Psoas muscle (tissue), 8 donors: Measurements from ENCODE around the gene RFC5. TPM values are rescaled to one million over a fixed set of nuclear protein-coding genes. Genes with fewer than 3 reads are reported as not detected.

ENCODE experiments used
- ATAC-seq, 4 donors: fragments of 200-7000 bp; cut with Tn5 transposase; one replicate each; pipeline ENCODE4 v1.9.1; 2020; ENCODE audit warnings: moderate library complexity in 3 of 4, mild to moderate bottlenecking in 2 of 4
- DNase-seq, 2 donors: peaks; one replicate each; pipeline ENCODE4 v3.0.0-alpha.2; 2020
- H3K27ac ChIP-seq: fragments of 200-600 bp; one replicate; pipeline ENCODE4 v1.8.0; 2022
- H3K27me3 ChIP-seq, 3 donors: fragments of 200-600 bp in 1 of 3; one replicate each; pipeline versions ENCODE4 v1.6.1 to v1.8.0; 2013 to 2022; ENCODE audit warnings: low read length in 2 of 3, mild to moderate bottlenecking in 2 of 3, moderate library complexity in 1 of 3; ENCODE audit not compliant: insufficient read depth in 3 of 3
- H3K36me3 ChIP-seq, 2 donors: fragments of 200-600 bp in 1 of 2; one replicate each; pipeline versions ENCODE4 v1.6.1 to v1.8.0; 2013 to 2022; ENCODE audit warnings: low read depth in 1 of 2, mild to moderate bottlenecking in 1 of 2, moderate library complexity in 1 of 2; ENCODE audit not compliant: insufficient read depth in 1 of 2
- H3K4me1 ChIP-seq: fragments of 200-600 bp; one replicate; pipeline ENCODE4 v1.8.0; 2022
- H3K4me3 ChIP-seq: fragments of 200-600 bp; one replicate; pipeline ENCODE4 v1.8.0; 2022; ENCODE audit warnings: mild to moderate bottlenecking
- H3K9me3 ChIP-seq: fragments of 200-600 bp; one replicate; pipeline ENCODE4 v1.8.0; 2022
- WGBS, 3 donors: extraction: QIAGEN DNeasy Blood & Tissue Kit; methylation state at CpG; one replicate each; pipeline versions ENCODE4 v1.1.6 to v1.1.7; 2013; 5-methylcytosine and 5-hydroxymethylcytosine counted together
- intact Hi-C, 2 donors: fragments of 100-400 bp; cut with DNase I; formaldehyde crosslinking; loops; one replicate each; pipeline versions ENCODE4 v1.11.0 to v1.14.2; 2022
- polyA plus RNA-seq, 3 donors: library from polyadenylated mRNA; stranded (reverse); fragments of 200-250 nt; gene quantifications; one replicate each; pipeline ENCODE4 v1.2.3, GENCODE V29; 2013
- total RNA-seq, 4 donors: library from RNA; stranded (reverse); fragmentation: NEBNext Ultra II Directional in 2 of 4; extraction: Animal tissue kit (Norgen Biotek cat#: 25700) in 2 of 4; gene quantifications; one replicate each; pipeline versions ENCODE4 v1.2.1 to v1.2.4, GENCODE V29; 2021 to 2023
- TF ChIP-seq, protein P1 (sequence below): fragments of 200-600 bp; IDR thresholded peaks from one replicate; pipeline ENCODE4 v1.8.0; 2022; ENCODE audit warnings: antibody characterized with exemption
- donor health status: healthy with polysubstance abuse.
- donor health status: DM: no; HTN: no; CAD: no; lungs with moderate emphysema.
- donor health status: Bipolar disorder and iron deficiency.
- donor health status: healthy.
- donor health status: DM: yes; HTN: yes; CAD: no.
- donor health status: DM: no; HTN: no; CAD: no.
- donor health status: DM: no; HTN: no; CAD: no.
- donor health status: DM: yes; HTN: yes; CAD: no.

The RFC5 gene
- total and polyA plus RNA-seq, 7 donors, result 2.2 to 8.5 (median 3.8) TPM

DNA sequence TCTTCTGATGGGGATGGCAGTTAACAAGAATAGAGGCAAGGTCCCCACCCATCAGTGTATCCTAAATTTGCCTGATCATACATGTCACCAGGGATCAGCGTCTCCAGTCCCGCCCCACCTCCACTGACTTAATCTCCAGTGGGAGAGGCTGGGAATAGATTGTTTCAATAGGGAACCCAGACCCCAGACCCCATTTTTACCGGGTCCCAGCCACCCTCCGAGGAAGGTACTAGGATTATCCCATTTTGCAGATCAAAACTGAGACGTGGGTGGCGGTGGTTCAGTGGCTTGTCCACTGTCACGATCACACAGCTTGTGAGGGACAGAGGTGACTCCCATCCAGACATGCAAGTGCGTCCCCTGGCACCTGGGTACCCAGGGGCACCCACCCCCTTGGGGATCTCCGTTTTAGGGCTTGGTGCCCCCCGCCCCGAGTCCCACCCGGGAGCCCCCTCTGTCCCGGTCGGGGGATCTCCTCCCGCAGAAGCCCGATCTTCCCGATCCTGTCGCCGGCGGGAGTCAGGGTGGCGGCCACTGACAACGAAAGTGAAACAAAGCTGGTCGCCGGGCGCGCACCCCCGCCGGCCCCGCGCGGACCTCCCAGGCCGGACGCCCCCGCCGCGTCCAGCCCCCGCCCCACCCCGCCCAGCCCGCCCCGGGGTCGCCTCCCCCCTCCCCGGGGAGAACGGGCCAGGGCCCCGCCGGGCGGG is 44.0 kb downstream of the RFC5 start:
- Histone ChIP-seq H3K4me1 (peaks cover 28% of the 10 kb centered on the region), H3K4me3 (peak overlapping the region; percentile 96), H3K27me3 (no peaks in the 10 kb centered on the region), H3K36me3 (no peaks in the 10 kb centered on the region), H3K9me3 (no peaks in the 10 kb centered on the region), H3K27ac (peak overlapping the region; percentile 98)
- intact Hi-C loops, result loop anchor here (5.0 kb wide), 1 partner anchor 42 kb away; the partner anchor contains the start of gene VSIG10 (in 2 of the 2)
- WGBS, 3 donors, result 1 to 2% (median 1%) methylated on average over 19 to 44 of the region's 46 CpGs
- TF ChIP-seq, protein P1, sequence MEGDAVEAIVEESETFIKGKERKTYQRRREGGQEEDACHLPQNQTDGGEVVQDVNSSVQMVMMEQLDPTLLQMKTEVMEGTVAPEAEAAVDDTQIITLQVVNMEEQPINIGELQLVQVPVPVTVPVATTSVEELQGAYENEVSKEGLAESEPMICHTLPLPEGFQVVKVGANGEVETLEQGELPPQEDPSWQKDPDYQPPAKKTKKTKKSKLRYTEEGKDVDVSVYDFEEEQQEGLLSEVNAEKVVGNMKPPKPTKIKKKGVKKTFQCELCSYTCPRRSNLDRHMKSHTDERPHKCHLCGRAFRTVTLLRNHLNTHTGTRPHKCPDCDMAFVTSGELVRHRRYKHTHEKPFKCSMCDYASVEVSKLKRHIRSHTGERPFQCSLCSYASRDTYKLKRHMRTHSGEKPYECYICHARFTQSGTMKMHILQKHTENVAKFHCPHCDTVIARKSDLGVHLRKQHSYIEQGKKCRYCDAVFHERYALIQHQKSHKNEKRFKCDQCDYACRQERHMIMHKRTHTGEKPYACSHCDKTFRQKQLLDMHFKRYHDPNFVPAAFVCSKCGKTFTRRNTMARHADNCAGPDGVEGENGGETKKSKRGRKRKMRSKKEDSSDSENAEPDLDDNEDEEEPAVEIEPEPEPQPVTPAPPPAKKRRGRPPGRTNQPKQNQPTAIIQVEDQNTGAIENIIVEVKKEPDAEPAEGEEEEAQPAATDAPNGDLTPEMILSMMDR, result no peak
- DNase-seq (peak; percentile 51 to 75), ATAC-seq (peak; percentile 37 to 42 (median 40))

DNA sequence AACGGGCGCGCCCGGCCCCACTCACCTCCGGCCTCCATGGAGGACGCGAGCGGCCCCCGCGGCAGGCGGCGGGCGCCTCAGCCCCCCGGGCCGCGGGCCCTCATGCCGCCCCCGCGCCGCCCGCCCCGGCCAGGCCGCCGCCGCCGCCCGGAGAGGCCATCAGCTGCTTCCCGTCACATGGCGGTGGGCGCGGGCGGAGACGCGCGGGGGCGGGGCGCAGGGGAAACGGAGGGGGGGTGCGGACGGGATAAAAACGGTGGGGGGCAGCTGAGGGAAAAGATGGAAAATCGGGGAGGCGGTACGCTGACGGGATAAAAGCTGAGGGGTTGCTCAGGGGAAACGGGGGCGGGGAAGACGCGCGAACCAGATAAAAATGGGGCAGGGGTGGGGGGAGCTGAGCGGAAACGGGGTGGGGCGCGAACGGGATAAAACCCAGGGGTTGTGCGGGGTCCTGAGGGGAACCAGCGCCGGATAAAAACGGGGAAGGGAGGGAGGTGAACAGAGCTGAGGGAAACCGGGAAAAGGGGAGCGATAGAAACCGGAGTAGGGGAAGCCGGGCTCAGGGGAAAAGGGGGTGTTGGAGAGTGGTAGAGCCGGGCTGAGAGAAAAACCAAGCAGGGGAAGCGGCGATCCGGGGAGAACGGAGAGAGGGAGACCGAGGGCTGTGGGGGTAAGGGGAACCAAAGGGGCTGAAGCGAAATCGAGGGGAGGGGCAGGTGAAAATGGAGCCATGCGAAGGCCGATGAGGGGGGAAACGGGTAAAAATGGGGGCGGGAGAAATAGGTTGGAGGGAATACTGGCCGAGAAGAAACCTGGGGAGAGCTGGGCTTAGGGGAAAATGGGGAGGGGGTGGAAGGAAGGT is 44.7 kb downstream of the RFC5 start, which contains the start of gene WSB2:
Gene WSB2, minus strand, starts transcription at position 169 of the 862 bp plus-strand sequence. Its CDS starts 131 bp downstream, at position 38.
- H3K4me3 ChIP-seq, result peak within 1 kb of the TSS; percentile 96
- intact Hi-C loops, result loop anchor here (5.0 kb wide), 1 partner anchor 41 kb away; the partner anchor contains the start of gene VSIG10 (in 2 of the 2)
- no peaks in the 10 kb centered on the region for H3K27me3 ChIP-seq
- TF ChIP-seq, protein P1, result no peak
- ATAC-seq, result peak; percentile 69 to 82 (median 77)
- H3K9me3 ChIP-seq, result no peaks in the 10 kb centered on the region
- WGBS, 3 donors, result 1 to 2% (median 2%) methylated on average over 48 to 76 of the region's 76 CpGs
- H3K36me3 ChIP-seq, result peaks cover 0 to 2% of the 10 kb centered on the region in 2 donors
- peaks cover 21% of the 10 kb centered on the region for H3K4me1 ChIP-seq
- peak within 1 kb of the TSS; percentile 98 for H3K27ac ChIP-seq
- DNase-seq, result peak; percentile 83

- peak in 3 of 4 donors; percentile 27 to 64 (median 39) for ATAC-seq
- H3K4me3 ChIP-seq, result peak overlapping the region; percentile 96
- peak overlapping the region; percentile 98 for H3K27ac ChIP-seq
- WGBS, 3 donors, result 2 to 4% (median 2%) methylated on average over 43 to 44 of the region's 44 CpGs
- H3K4me1 ChIP-seq, result peaks cover 11% of the 10 kb centered on the region
- peaks cover 0 to 9% of the 10 kb centered on the region in 2 donors for H3K36me3 ChIP-seq
- TF ChIP-seq, protein P1, result no peak
- no peaks in the 10 kb centered on the region for H3K27me3 ChIP-seq
- H3K9me3 ChIP-seq, result no peaks in the 10 kb centered on the region
- peak in 1 of 2 donors; percentile 53 for DNase-seq
- intact Hi-C loops, result loop anchor here (5.0 kb wide), 1 partner anchor 40 kb away; the partner anchor contains the start of gene VSIG10 (in 2 of the 2)
Measured at GRCh38 chr12:118061873-118062843, 45.7 kb downstream of the RFC5 start.
